ENCODE results near the gene CSDE1.

- TF ChIP-seq HMGXB4 (CRISPR knock-in tag; IDR thresholded peaks at IDR 0.05) (no peak), CTCF (IDR thresholded peaks at IDR 0.05) (no peak), ZNF423 (CRISPR knock-in tag; IDR thresholded peaks at IDR 0.05) (no peak), OVOL2 (CRISPR knock-in tag; IDR thresholded peaks at IDR 0.05; ENCODE audit: borderline replicate concordance) (no peak), FOXJ3 (CRISPR knock-in tag; IDR thresholded peaks at IDR 0.05; ENCODE audit: borderline replicate concordance) (no peak), ZNF512 (CRISPR knock-in tag; IDR thresholded peaks at IDR 0.05; ENCODE audit: borderline replicate concordance) (no peak), ELF4 (CRISPR knock-in tag; IDR thresholded peaks at IDR 0.05; ENCODE audit: low read depth) (no peak), MLX (CRISPR knock-in tag; IDR thresholded peaks at IDR 0.05) (no peak), TEAD1 (CRISPR knock-in tag; IDR thresholded peaks at IDR 0.05) (no peak), CREM (CRISPR knock-in tag; IDR thresholded peaks at IDR 0.05) (no peak)
Observed at GRCh38 chr1:114695430-114696058, 62.2 kb downstream of the CSDE1 start, which contains the start of gene AMPD1.

Measured in WTC11 (cell line).